Fibroblast of lung (primary cell): Measurements from ENCODE around the gene LIMS1. TPM values are rescaled to one million over a fixed set of nuclear protein-coding genes. Genes with fewer than 3 reads are reported as not detected.

Source experiments
- DNase-seq, 2 donors: peaks; one replicate each; pipeline versions ENCODE4 v3.0.0 to v3.0.0-alpha.2; 2010; ENCODE audit warnings: low read depth in 2 of 2
- H2AFZ ChIP-seq: 2 replicates; pipeline ENCODE4 v1.5.1; 2012; ENCODE audit warnings: low read length, control low read depth, inconsistent platforms
- H3K27ac ChIP-seq: 2 replicates; pipeline ENCODE4 v1.5.1; 2011; ENCODE audit warnings: low read length, control low read depth; ENCODE audit not compliant: insufficient read depth
- H3K27me3 ChIP-seq: 2 replicates; pipeline ENCODE4 v1.5.1; 2011; ENCODE audit warnings: mild to moderate bottlenecking, low read length; ENCODE audit not compliant: control insufficient read depth, insufficient read depth
- H3K36me3 ChIP-seq: 2 replicates; pipeline ENCODE4 v1.5.1; 2011; ENCODE audit warnings: low read length; ENCODE audit not compliant: control insufficient read depth, insufficient read depth
- H3K4me1 ChIP-seq: 2 replicates; pipeline ENCODE4 v1.5.1; 2011; ENCODE audit warnings: low read length; ENCODE audit not compliant: control insufficient read depth, insufficient read depth; ENCODE audit errors: extremely low read depth
- H3K4me2 ChIP-seq: 2 replicates; pipeline ENCODE4 v1.5.1; 2011; ENCODE audit warnings: low read length, control low read depth; ENCODE audit not compliant: insufficient read depth; ENCODE audit errors: extremely low read depth
- H3K4me3 ChIP-seq, 4 experiments: fragments of 200-600 bp in 1 of 4; sonication (generic) in 1 of 4; replicated peaks in 1 of 4; 2 replicates each; pipeline ENCODE4 v1.5.1; 2011 to 2016; ENCODE audit warnings: low read length in 4 of 4, low read depth in 3 of 4, mild to moderate bottlenecking in 3 of 4, control low read depth in 2 of 4, inconsistent platforms in 1 of 4, mixed read lengths in 1 of 4; ENCODE audit not compliant: insufficient read depth in 1 of 4; ENCODE audit errors: control extremely low read depth in 1 of 4
- H3K79me2 ChIP-seq: 2 replicates; pipeline ENCODE4 v1.5.1; 2012; ENCODE audit warnings: mild to moderate bottlenecking, low read length, inconsistent platforms; ENCODE audit not compliant: control insufficient read depth, insufficient read depth
- H3K9ac ChIP-seq: 2 replicates; pipeline ENCODE4 v1.5.1; 2011; ENCODE audit warnings: mild to moderate bottlenecking, low read length, control low read depth; ENCODE audit not compliant: insufficient read depth
- H3K9me3 ChIP-seq: 2 replicates; pipeline ENCODE4 v1.5.1; 2012; ENCODE audit warnings: low read depth, low read length; ENCODE audit not compliant: control insufficient read depth, insufficient read depth
- H4K20me1 ChIP-seq: 2 replicates; pipeline ENCODE4 v1.5.1; 2011; ENCODE audit warnings: low read length; ENCODE audit not compliant: control insufficient read depth, insufficient read depth; ENCODE audit errors: extremely low read depth
- EZH2 ChIP-seq: IDR thresholded peaks from 2 replicates; pipeline ENCODE4 v1.5.1; 2012; ENCODE audit warnings: low read length, control low read depth, mild to moderate bottlenecking; ENCODE audit errors: missing control alignments
- polyA plus RNA-seq, 2 donors: library from polyadenylated mRNA; depleted of rRNA in 1 of 2; stranded (reverse) in 1 of 2; unstranded in 1 of 2; fragments of >200 nt; gene quantifications; 2 replicates each; pipeline ENCODE4 v1.2.1, GENCODE V29; 2011 to 2012; ENCODE audit warnings: missing spikeins in 1 of 2
- total RNA-seq: library from RNA; depleted of rRNA; stranded (reverse); fragments of >200 nt; gene quantifications from 2 replicates; pipeline ENCODE4 v1.2.1, GENCODE V29; 2014
- TF ChIP-seq, protein P1 (sequence below), 2 donors: IDR thresholded peaks in 1 of 2; conservative IDR thresholded peaks in 1 of 2; 1 replicate in 1 of 2; 2 replicates in 1 of 2; pipeline ENCODE4 v1.5.1; 2011 to 2012; ENCODE audit warnings: low read length in 2 of 2, control low read depth in 1 of 2, inconsistent platforms in 1 of 2, low read depth in 1 of 2, mild to moderate bottlenecking in 1 of 2

Gene LIMS1
- total and polyA plus RNA-seq, 2 donors (not counting 1 experiment from before 2014, with no cell fraction given): 52.7 to 108 TPM

DNA sequence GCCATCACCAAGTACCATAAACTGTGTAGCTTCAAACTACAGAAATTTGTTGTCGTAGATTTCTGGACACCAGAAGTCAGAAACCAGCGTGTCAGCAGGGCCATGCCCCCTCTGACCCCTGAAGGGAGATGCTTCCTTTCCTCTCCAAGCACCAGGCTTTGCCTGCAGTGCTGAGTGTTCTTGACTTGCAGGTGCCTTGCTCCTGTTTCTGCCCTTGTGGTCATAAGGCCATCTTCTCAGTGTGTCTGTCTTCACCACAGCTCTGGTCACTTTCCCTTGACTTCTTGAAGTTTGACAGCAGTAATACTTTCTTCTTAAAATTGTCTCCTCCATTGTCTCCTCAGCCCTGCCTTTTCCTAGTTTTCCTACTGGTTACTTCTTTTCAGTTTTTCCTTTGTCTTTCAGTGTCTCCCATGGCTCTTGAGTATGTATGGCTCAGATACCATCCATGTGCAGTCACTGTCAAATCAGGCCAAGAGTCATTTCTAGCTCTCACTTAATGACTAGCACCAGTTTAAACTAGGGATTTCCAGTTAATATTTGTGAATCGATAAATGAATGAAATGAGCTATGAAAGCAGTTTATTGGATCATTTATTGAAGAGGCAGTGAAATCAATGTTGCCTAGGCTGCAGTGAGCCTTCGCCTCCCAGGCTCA lies 93.8 kb downstream of the LIMS1 start:
- H3K4me1 ChIP-seq: peaks cover 2% of the 10 kb centered on the region
- H3K9ac ChIP-seq: no peak overlapping the region
- peaks cover 18% of the 10 kb centered on the region for H3K79me2 ChIP-seq
- H4K20me1 ChIP-seq: no peaks in the 10 kb centered on the region
- no peaks in the 10 kb centered on the region for H3K27me3 ChIP-seq
- TF ChIP-seq, protein P1, sequence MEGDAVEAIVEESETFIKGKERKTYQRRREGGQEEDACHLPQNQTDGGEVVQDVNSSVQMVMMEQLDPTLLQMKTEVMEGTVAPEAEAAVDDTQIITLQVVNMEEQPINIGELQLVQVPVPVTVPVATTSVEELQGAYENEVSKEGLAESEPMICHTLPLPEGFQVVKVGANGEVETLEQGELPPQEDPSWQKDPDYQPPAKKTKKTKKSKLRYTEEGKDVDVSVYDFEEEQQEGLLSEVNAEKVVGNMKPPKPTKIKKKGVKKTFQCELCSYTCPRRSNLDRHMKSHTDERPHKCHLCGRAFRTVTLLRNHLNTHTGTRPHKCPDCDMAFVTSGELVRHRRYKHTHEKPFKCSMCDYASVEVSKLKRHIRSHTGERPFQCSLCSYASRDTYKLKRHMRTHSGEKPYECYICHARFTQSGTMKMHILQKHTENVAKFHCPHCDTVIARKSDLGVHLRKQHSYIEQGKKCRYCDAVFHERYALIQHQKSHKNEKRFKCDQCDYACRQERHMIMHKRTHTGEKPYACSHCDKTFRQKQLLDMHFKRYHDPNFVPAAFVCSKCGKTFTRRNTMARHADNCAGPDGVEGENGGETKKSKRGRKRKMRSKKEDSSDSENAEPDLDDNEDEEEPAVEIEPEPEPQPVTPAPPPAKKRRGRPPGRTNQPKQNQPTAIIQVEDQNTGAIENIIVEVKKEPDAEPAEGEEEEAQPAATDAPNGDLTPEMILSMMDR (conservative IDR thresholded peaks at IDR 0.05 in 1 of 2, IDR thresholded peaks at IDR 0.05 in 1 of 2; ENCODE audit: low read depth in 1 of 2, low read length in 2 of 2): no peak
- no peak for TF ChIP-seq EZH2
- H2AFZ ChIP-seq: no peak overlapping the region
- DNase-seq: no peak
- H3K4me2 ChIP-seq: no peak overlapping the region
- no peaks in the 10 kb centered on the region for H3K36me3 ChIP-seq
- no peaks in the 10 kb centered on the region for H3K9me3 ChIP-seq
- H3K4me3 ChIP-seq: no peak overlapping the region
- no peak overlapping the region for H3K27ac ChIP-seq

GRCh38 chr2:108628936-108629335 lies 94.7 kb downstream of the LIMS1 start:
- no peaks in the 10 kb centered on the region for H4K20me1 ChIP-seq
- TF ChIP-seq EZH2: no peak
- TF ChIP-seq, protein P1 (conservative IDR thresholded peaks at IDR 0.05 in 1 of 2, IDR thresholded peaks at IDR 0.05 in 1 of 2; ENCODE audit: low read depth in 1 of 2, low read length in 2 of 2): no peak
- no peaks in the 10 kb centered on the region for H3K9me3 ChIP-seq
- no peak overlapping the region for H3K27ac ChIP-seq
- H3K9ac ChIP-seq: no peak overlapping the region
- no peaks in the 10 kb centered on the region for H3K36me3 ChIP-seq
- H2AFZ ChIP-seq: no peak overlapping the region
- DNase-seq: no peak
- H3K4me1 ChIP-seq: peaks cover 5% of the 10 kb centered on the region
- H3K79me2 ChIP-seq: peaks cover 19% of the 10 kb centered on the region
- H3K4me3 ChIP-seq: no peak overlapping the region
- no peak overlapping the region for H3K4me2 ChIP-seq
- H3K27me3 ChIP-seq: no peaks in the 10 kb centered on the region

DNA sequence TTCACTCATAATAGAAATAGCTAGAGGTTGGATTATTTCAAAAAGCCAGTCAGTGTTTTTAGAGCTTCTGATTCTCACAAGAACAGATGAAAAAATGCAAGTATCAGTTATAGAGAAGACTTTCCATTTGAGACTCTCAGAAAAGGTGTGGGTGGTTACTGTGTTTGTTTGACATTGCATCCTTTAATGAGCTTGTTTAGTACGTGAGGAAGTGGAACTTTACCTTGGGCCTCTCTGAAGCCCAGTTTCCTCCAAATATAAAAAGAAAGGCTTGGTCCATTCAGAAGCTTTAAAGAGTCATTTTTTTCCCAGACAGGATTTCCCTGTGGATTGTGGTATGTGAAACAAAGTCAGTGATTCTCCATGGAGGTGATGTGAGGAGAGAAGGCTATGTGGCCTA lies 95.1 kb downstream of the LIMS1 start:
- Histone ChIP-seq H3K4me2 (no peak overlapping the region), H3K36me3 (no peaks in the 10 kb centered on the region), H3K27me3 (no peaks in the 10 kb centered on the region), H3K4me1 (peaks cover 7% of the 10 kb centered on the region), H3K27ac (no peak overlapping the region), H3K9me3 (no peaks in the 10 kb centered on the region), H3K79me2 (peaks cover 21% of the 10 kb centered on the region), H2AFZ (no peak overlapping the region), H3K9ac (no peak overlapping the region), H3K4me3 (no peak overlapping the region), H4K20me1 (no peaks in the 10 kb centered on the region)
- DNase-seq: no peak
- TF ChIP-seq, protein P1 (conservative IDR thresholded peaks at IDR 0.05 in 1 of 2, IDR thresholded peaks at IDR 0.05 in 1 of 2; ENCODE audit: low read depth in 1 of 2, low read length in 2 of 2): no peak
- no peak for TF ChIP-seq EZH2
